Right kidney (tissue), 1 donor: ENCODE data around the gene ZNF333.
"Not testable (repeated sequence)": the region's sequence is repeated elsewhere in the genome, so short reads cannot be mapped to it uniquely, and the experiment has no call there.

ENCODE experiments used
- DNase-seq: peaks from one replicate; pipeline ENCODE4 v3.0.0-alpha.2; 2016

The ZNF333 gene

GRCh38 chr19:14695471-14695870 is 5.6 kb downstream of the ZNF333 start:
- DNase-seq = no peak

GRCh38 chr19:14699641-14700040 is 9.8 kb downstream of the ZNF333 start:
- DNase-seq = no peak

- no peak for DNase-seq
Observed at GRCh38 chr19:14700711-14701375, 11.0 kb downstream of the ZNF333 start.

- no peak for DNase-seq
Observed at GRCh38 chr19:14703833-14704232, 14.0 kb downstream of the ZNF333 start.

GRCh38 chr19:14704450-14704849 is 14.6 kb downstream of the ZNF333 start:
- no peak for DNase-seq

GRCh38 chr19:14715841-14716240 is 26.0 kb downstream of the ZNF333 start:
- DNase-seq = no peak

GRCh38 chr19:14718522-14719116 is 28.8 kb downstream of the ZNF333 start:
- DNase-seq = no peak

GRCh38 chr19:14719162-14719561 is 29.3 kb downstream of the ZNF333 start:
- no peak for DNase-seq

- no peak for DNase-seq
Observed at GRCh38 chr19:14722127-14722526, 32.3 kb downstream of the ZNF333 start.

GRCh38 chr19:14728595-14728994 is 38.7 kb downstream of the ZNF333 start:
- DNase-seq = no peak

GRCh38 chr19:14731200-14731599 is 41.4 kb downstream of the ZNF333 start:
- DNase-seq = no peak

- DNase-seq = no peak
Observed at GRCh38 chr19:14732510-14732909, 42.7 kb downstream of the ZNF333 start.

GRCh38 chr19:14733574-14733973 is 43.7 kb downstream of the ZNF333 start:
- no peak for DNase-seq

GRCh38 chr19:14735915-14736314 is 46.1 kb downstream of the ZNF333 start:
- DNase-seq = no peak

GRCh38 chr19:14746886-14747285 is 57.0 kb downstream of the ZNF333 start:
- DNase-seq = no peak

- DNase-seq = no peak
Observed at GRCh38 chr19:14748601-14749000, 58.8 kb downstream of the ZNF333 start.

- DNase-seq = no peak
Observed at GRCh38 chr19:14758816-14759215, 69.0 kb downstream of the ZNF333 start.

- DNase-seq = no peak
Observed at GRCh38 chr19:14761607-14762006, 71.8 kb downstream of the ZNF333 start.

GRCh38 chr19:14762111-14762510 is 72.3 kb downstream of the ZNF333 start:
- DNase-seq = no peak

GRCh38 chr19:14763497-14764145 is 73.8 kb downstream of the ZNF333 start:
- DNase-seq = no peak

GRCh38 chr19:14764401-14764800 is 74.6 kb downstream of the ZNF333 start:
- DNase-seq = no peak

GRCh38 chr19:14765403-14765802 is 75.6 kb downstream of the ZNF333 start:
- not testable (repeated sequence) for DNase-seq

- DNase-seq = not testable (repeated sequence)
Observed at GRCh38 chr19:14765841-14766240, 76.0 kb downstream of the ZNF333 start.

GRCh38 chr19:14767466-14767971 is 77.7 kb downstream of the ZNF333 start:
- no peak for DNase-seq
